ENCODE results near the gene AKT2. TPM values are rescaled to one million over a fixed set of nuclear protein-coding genes. Genes with fewer than 3 reads are reported as not detected.

AKT2 gene
- total RNA-seq, 1 donor from 2014 or later, result 105 TPM

- H3K9me3 ChIP-seq, result no peaks in the 10 kb centered on the region
- intact Hi-C loops (cut with DNase I), result no loop called here
- no peaks in the 10 kb centered on the region for H3K36me3 ChIP-seq
- H3K27me3 ChIP-seq, result no peaks in the 10 kb centered on the region
- H3K4me1 ChIP-seq, result peaks cover 68% of the 10 kb centered on the region
- DNase-seq (ENCODE audit: extremely low spot score in 2 of 2), result no peak
- H3K27ac ChIP-seq, result no peak overlapping the region
- TF ChIP-seq, protein P1, sequence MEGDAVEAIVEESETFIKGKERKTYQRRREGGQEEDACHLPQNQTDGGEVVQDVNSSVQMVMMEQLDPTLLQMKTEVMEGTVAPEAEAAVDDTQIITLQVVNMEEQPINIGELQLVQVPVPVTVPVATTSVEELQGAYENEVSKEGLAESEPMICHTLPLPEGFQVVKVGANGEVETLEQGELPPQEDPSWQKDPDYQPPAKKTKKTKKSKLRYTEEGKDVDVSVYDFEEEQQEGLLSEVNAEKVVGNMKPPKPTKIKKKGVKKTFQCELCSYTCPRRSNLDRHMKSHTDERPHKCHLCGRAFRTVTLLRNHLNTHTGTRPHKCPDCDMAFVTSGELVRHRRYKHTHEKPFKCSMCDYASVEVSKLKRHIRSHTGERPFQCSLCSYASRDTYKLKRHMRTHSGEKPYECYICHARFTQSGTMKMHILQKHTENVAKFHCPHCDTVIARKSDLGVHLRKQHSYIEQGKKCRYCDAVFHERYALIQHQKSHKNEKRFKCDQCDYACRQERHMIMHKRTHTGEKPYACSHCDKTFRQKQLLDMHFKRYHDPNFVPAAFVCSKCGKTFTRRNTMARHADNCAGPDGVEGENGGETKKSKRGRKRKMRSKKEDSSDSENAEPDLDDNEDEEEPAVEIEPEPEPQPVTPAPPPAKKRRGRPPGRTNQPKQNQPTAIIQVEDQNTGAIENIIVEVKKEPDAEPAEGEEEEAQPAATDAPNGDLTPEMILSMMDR (IDR thresholded peaks at IDR 0.05), result no peak
- TF ChIP-seq POLR2AphosphoS5 (IDR thresholded peaks at IDR 0.05; ENCODE audit: insufficient read depth in 1 of 2, low read depth in 1 of 2) (no peak), POLR2A (IDR thresholded peaks at IDR 0.05) (no peak)
- H3K4me3 ChIP-seq, result no peak overlapping the region
Measured at GRCh38 chr19:40273469-40274360, 11.4 kb downstream of the AKT2 start.

DNA sequence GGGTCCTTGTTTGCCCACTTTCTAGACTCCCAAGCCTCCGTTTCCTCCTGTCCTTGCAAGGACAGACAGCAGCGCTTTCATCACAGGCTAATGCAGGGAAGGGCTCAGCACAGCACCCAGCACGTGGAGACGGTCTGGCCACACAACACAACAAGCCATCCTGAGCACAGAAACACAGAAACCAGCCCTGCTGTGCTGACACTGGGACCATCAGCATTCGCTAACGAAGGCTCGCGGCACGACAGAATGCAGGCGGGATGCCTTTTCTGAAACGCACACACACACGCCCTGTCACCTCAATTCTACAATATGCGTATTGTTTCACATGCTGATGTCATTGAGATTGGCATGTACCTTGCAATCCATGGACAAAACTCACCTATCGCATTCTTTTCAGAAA, 12.9 kb downstream of the AKT2 start:
- Histone ChIP-seq H3K36me3 (no peaks in the 10 kb centered on the region), H3K27me3 (no peaks in the 10 kb centered on the region), H3K4me3 (no peak overlapping the region), H3K9me3 (no peaks in the 10 kb centered on the region), H3K27ac (no peak overlapping the region), H3K4me1 (peaks cover 67% of the 10 kb centered on the region)
- TF ChIP-seq, protein P1 (IDR thresholded peaks at IDR 0.05), result no peak
- no peak for TF ChIP-seq POLR2AphosphoS5 (IDR thresholded peaks at IDR 0.05; ENCODE audit: insufficient read depth in 1 of 2, low read depth in 1 of 2)
- TF ChIP-seq POLR2A (IDR thresholded peaks at IDR 0.05), result no peak
- intact Hi-C loops (cut with DNase I), result no loop called here
- DNase-seq (ENCODE audit: extremely low spot score in 2 of 2), result no peak

- Histone ChIP-seq H3K9me3 (no peaks in the 10 kb centered on the region), H3K4me3 (no peak overlapping the region), H3K27me3 (no peaks in the 10 kb centered on the region), H3K27ac (no peak overlapping the region), H3K4me1 (peaks cover 66% of the 10 kb centered on the region), H3K36me3 (no peaks in the 10 kb centered on the region)
- no peak for DNase-seq (ENCODE audit: extremely low spot score in 2 of 2)
- intact Hi-C loops (cut with DNase I), result no loop called here
- no peak for TF ChIP-seq POLR2A (IDR thresholded peaks at IDR 0.05)
- TF ChIP-seq, protein P1 (IDR thresholded peaks at IDR 0.05), result no peak
- no peak for TF ChIP-seq POLR2AphosphoS5 (IDR thresholded peaks at IDR 0.05; ENCODE audit: insufficient read depth in 1 of 2, low read depth in 1 of 2)
Measured at GRCh38 chr19:40271706-40272105, 13.4 kb downstream of the AKT2 start.

- H3K27me3 ChIP-seq, result no peaks in the 10 kb centered on the region
- no peaks in the 10 kb centered on the region for H3K36me3 ChIP-seq
- intact Hi-C loops (cut with DNase I), result no loop called here
- H3K4me1 ChIP-seq, result peaks cover 66% of the 10 kb centered on the region
- no peak overlapping the region for H3K4me3 ChIP-seq
- DNase-seq (ENCODE audit: extremely low spot score in 2 of 2), result no peak
- TF ChIP-seq POLR2A (IDR thresholded peaks at IDR 0.05) (no peak), POLR2AphosphoS5 (IDR thresholded peaks at IDR 0.05; ENCODE audit: insufficient read depth in 1 of 2, low read depth in 1 of 2) (no peak)
- TF ChIP-seq, protein P1 (IDR thresholded peaks at IDR 0.05), result no peak
- no peak overlapping the region for H3K27ac ChIP-seq
- no peaks in the 10 kb centered on the region for H3K9me3 ChIP-seq
Measured at GRCh38 chr19:40270362-40271089, 14.6 kb downstream of the AKT2 start.

All from vagina (tissue), 2 donors.